ENCODE data around the gene EPS8L3.
"Not testable (repeated sequence)": the region's sequence is repeated elsewhere in the genome, so short reads cannot be mapped to it uniquely, and the experiment has no call there.

EPS8L3 gene

GRCh38 chr1:109714661-109715372, 48.9 kb downstream of the EPS8L3 start:
- H3K27ac Mint-ChIP-seq: no peak overlapping the region
- DNase-seq: no peak
- no peaks in the 10 kb centered on the region for H3K9me3 Mint-ChIP-seq
- peaks cover 28 to 30% of the 10 kb centered on the region in 2 donors for H3K27me3 Mint-ChIP-seq
- peaks cover 5 to 21% of the 10 kb centered on the region in 2 donors for H3K4me1 Mint-ChIP-seq
- ATAC-seq (replicated peaks): no peak
- no peak overlapping the region for H3K4me3 Mint-ChIP-seq
- H3K36me3 Mint-ChIP-seq: no peaks in the 10 kb centered on the region

DNA sequence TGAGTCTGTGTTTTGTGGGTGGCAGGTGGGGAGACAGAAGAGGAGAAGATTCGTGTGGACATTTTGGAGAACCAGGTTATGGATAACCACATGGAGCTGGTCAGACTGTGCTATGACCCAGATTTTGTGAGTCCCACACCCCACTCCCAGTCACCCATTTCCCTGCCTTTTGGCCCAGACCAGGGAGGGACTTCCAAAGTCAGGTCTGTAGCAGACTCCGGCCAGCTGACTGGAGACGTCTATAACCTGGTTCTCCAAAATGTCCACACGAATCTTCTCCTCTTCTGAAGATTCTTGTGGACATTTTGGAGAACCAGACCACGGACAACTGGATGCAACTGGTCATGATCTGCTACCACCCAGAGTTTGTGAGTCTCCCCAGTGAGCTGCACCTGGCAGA, 50.1 kb downstream of the EPS8L3 start:
- Mint-ChIP-seq H3K27me3 (peaks cover 28 to 30% of the 10 kb centered on the region in 2 donors), H3K9me3 (peaks cover 5 to 6% of the 10 kb centered on the region in 2 donors), H3K4me3 (no peak overlapping the region), H3K27ac (no peak overlapping the region), H3K36me3 (peaks cover 8% of the 10 kb centered on the region in 2 donors), H3K4me1 (peaks cover 5 to 12% of the 10 kb centered on the region in 2 donors)
- no peak for ATAC-seq (replicated peaks)
- DNase-seq: no peak

- peaks cover 3 to 12% of the 10 kb centered on the region in 2 donors for H3K4me1 Mint-ChIP-seq
- no peak overlapping the region for H3K27ac Mint-ChIP-seq
- H3K36me3 Mint-ChIP-seq: peaks cover 13 to 16% of the 10 kb centered on the region in 2 donors
- DNase-seq (no peak), ATAC-seq (replicated peaks) (peak; percentile 34 to 54)
- H3K4me3 Mint-ChIP-seq: peak overlapping the region; percentile 46 to 75
- peaks cover 5 to 12% of the 10 kb centered on the region in 2 donors for H3K9me3 Mint-ChIP-seq
- peaks cover 21 to 30% of the 10 kb centered on the region in 2 donors for H3K27me3 Mint-ChIP-seq
Observed at GRCh38 chr1:109712321-109712864, 51.3 kb downstream of the EPS8L3 start.

- not testable (repeated sequence) for H3K27ac Mint-ChIP-seq
- H3K36me3 Mint-ChIP-seq: peaks cover 13 to 16% of the 10 kb centered on the region in 2 donors
- H3K4me1 Mint-ChIP-seq: peaks cover 3 to 12% of the 10 kb centered on the region in 2 donors
Observed at GRCh38 chr1:109711593-109712320, 52.0 kb downstream of the EPS8L3 start, which contains the start of gene GSTM5. TSS of gene GSTM5 (plus strand) at chr1:109712251. CDS start at chr1:109712313, 62 bp downstream.

DNA sequence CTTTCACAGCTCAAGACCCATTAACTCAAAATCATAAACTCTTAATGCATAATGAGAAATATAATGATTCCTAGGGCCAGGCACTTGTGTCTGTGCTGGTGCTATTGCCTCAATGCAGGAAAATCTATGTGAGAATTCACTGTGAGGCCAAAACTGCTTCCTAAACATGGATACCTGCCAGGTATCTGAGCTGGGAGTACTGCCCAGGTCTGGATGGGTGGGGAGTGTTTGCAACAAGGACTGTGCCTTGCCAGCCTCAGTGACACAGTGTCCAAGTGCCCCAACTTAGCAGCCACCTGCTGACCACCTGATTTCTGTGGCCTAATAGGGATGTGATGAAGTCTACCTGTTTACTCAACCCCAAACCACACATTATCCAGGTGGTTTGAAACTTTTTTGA, 53.9 kb downstream of the EPS8L3 start:
- H3K36me3 Mint-ChIP-seq: peaks cover 13 to 16% of the 10 kb centered on the region in 2 donors
- H3K4me1 Mint-ChIP-seq: peaks cover 3 to 12% of the 10 kb centered on the region in 2 donors
- not testable (repeated sequence) for H3K27ac Mint-ChIP-seq; DNase-seq; H3K4me3 Mint-ChIP-seq; ATAC-seq (replicated peaks)
- H3K9me3 Mint-ChIP-seq: peaks cover 5 to 12% of the 10 kb centered on the region in 2 donors
- peaks cover 20 to 30% of the 10 kb centered on the region in 2 donors for H3K27me3 Mint-ChIP-seq

More at GRCh38 chr1:109711593-109712320, 52.0 kb downstream of the EPS8L3 start, which contains the start of gene GSTM5:
- ATAC-seq (replicated peaks): peak; percentile 50 to 61
- peaks cover 5 to 12% of the 10 kb centered on the region in 2 donors for H3K9me3 Mint-ChIP-seq
- not testable (repeated sequence) for DNase-seq
- peaks cover 20 to 30% of the 10 kb centered on the region in 2 donors for H3K27me3 Mint-ChIP-seq
- H3K4me3 Mint-ChIP-seq: peak within 1 kb of the TSS; percentile 46 to 75

- Mint-ChIP-seq H3K9me3 (peaks cover 13 to 16% of the 10 kb centered on the region in 2 donors), H3K27me3 (peaks cover 20 to 26% of the 10 kb centered on the region in 2 donors), H3K4me1 (peaks cover 3 to 12% of the 10 kb centered on the region in 2 donors), H3K36me3 (peaks cover 16 to 24% of the 10 kb centered on the region in 2 donors)
- H3K27ac Mint-ChIP-seq; ATAC-seq (replicated peaks); DNase-seq; H3K4me3 Mint-ChIP-seq: not testable (repeated sequence)
Observed at GRCh38 chr1:109708949-109709348, 54.8 kb downstream of the EPS8L3 start.

GRCh38 chr1:109705411-109705810, 58.3 kb downstream of the EPS8L3 start:
- Mint-ChIP-seq H3K36me3 (peaks cover 19 to 30% of the 10 kb centered on the region in 2 donors), H3K27ac (no peak overlapping the region), H3K9me3 (peaks cover 14 to 23% of the 10 kb centered on the region in 2 donors), H3K4me3 (no peak overlapping the region), H3K27me3 (peaks cover 5 to 6% of the 10 kb centered on the region in 2 donors), H3K4me1 (peaks cover 0 to 5% of the 10 kb centered on the region in 2 donors)
- ATAC-seq (replicated peaks): no peak
- no peak for DNase-seq

DNA sequence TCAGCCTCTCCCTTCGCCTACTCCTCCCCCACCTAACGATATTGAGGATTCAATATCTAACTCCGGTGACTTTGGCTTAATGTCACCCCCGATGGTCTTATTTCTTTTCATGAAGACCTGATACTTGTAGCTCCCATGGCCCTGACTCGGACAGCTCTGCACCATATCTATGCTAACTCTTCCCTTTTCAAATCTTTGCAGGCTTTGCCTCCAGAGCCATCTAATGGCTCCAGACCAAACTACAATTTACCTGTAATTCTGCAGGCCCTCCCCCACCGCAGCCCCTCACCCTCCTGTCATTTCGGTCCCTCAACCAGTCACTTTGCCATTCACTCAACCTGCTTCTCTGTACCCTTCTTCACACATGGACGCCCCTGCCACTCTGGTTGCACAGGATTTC, 59.5 kb downstream of the EPS8L3 start:
- H3K9me3 Mint-ChIP-seq: peaks cover 9 to 20% of the 10 kb centered on the region in 2 donors
- no peak overlapping the region for H3K27ac Mint-ChIP-seq
- peaks cover 5 to 6% of the 10 kb centered on the region in 2 donors for H3K27me3 Mint-ChIP-seq
- H3K4me1 Mint-ChIP-seq: peaks cover 0 to 5% of the 10 kb centered on the region in 2 donors
- DNase-seq (no peak), ATAC-seq (replicated peaks) (no peak)
- peaks cover 15 to 25% of the 10 kb centered on the region in 2 donors for H3K36me3 Mint-ChIP-seq
- no peak overlapping the region for H3K4me3 Mint-ChIP-seq

GRCh38 chr1:109702940-109703339, 60.8 kb downstream of the EPS8L3 start:
- H3K27me3 Mint-ChIP-seq; ATAC-seq (replicated peaks); H3K27ac Mint-ChIP-seq; H3K4me1 Mint-ChIP-seq; DNase-seq; H3K4me3 Mint-ChIP-seq: not testable (repeated sequence)
- Mint-ChIP-seq H3K9me3 (peaks cover 8 to 12% of the 10 kb centered on the region in 2 donors), H3K36me3 (peaks cover 8 to 15% of the 10 kb centered on the region in 2 donors)
